ENCODE data around the gene AMER1.
"Not testable (repeated sequence)": the region's sequence is repeated elsewhere in the genome, so short reads cannot be mapped to it uniquely, and the experiment has no call there.

Gene AMER1

GRCh38 chrX:64205441-64205734 lies at the start of gene AMER1:
Gene AMER1 (minus strand): TSS chrX:64205708. CDS start chrX:64193286, 12,422 bp downstream.
- DNase-seq (ENCODE audit: low read depth), result no peak
- TF ChIP-seq, protein P1, sequence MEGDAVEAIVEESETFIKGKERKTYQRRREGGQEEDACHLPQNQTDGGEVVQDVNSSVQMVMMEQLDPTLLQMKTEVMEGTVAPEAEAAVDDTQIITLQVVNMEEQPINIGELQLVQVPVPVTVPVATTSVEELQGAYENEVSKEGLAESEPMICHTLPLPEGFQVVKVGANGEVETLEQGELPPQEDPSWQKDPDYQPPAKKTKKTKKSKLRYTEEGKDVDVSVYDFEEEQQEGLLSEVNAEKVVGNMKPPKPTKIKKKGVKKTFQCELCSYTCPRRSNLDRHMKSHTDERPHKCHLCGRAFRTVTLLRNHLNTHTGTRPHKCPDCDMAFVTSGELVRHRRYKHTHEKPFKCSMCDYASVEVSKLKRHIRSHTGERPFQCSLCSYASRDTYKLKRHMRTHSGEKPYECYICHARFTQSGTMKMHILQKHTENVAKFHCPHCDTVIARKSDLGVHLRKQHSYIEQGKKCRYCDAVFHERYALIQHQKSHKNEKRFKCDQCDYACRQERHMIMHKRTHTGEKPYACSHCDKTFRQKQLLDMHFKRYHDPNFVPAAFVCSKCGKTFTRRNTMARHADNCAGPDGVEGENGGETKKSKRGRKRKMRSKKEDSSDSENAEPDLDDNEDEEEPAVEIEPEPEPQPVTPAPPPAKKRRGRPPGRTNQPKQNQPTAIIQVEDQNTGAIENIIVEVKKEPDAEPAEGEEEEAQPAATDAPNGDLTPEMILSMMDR (conservative IDR thresholded peaks at IDR 0.05; ENCODE audit: low read length), result no peak
- peak within 1 kb of the TSS; percentile 67 for H3K4me3 ChIP-seq (ENCODE audit: low read length)

DNA sequence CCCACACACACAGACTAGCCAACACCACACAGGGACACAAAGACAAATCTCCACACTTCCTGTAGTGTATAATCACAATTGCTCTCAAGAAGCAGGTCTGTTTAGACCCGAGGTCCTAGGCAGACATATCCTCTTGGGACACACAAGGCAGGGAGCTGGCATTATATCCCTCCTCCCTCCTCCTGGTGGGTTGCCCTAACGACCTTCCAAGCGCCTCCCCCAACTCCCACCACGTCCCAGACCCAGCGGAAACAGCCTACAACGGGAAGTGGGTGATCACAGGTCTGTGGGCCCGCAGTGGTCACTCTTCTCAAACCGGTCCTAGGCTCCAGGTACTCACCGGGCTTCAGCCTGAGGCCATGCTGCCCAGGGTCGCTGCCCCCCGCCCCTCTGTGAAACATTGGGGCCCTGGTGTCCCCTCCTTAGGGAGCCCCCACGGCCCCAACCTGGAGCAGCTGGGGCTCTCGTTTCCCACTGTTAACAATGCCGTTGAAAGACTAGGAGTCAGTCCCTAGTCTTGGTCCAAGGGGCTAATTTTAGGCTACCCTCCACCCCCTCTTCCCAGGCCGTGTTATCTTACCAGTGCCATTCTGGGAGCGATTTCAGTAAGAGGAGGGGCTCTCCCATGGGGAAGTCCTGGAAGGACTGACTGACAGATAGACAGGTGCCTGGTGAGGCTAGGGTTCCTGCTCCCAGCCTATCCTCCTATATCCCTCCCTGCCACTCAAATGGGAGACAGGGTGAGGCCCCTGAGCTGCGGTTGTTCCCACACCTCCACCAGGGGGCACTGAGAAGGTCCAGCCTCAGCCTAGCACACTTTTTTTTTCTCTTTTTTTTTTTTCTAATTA lies 24.8 kb upstream of the AMER1 start, which contains the start of gene ASB12:
ASB12 (minus strand) TSS at position 485 of the 848 bp plus-strand sequence. CDS start 4,957 bp downstream, outside the sequence.
- TF ChIP-seq, protein P1 (conservative IDR thresholded peaks at IDR 0.05; ENCODE audit: low read length), result no peak
- DNase-seq (ENCODE audit: low read depth), result no peak

GRCh38 chrX:64229154-64229553 lies 23.6 kb upstream of the AMER1 start:
- H3K4me3 ChIP-seq (ENCODE audit: low read length), result no peak overlapping the region
- no peak for DNase-seq (ENCODE audit: low read depth)
- TF ChIP-seq, protein P1 (conservative IDR thresholded peaks at IDR 0.05; ENCODE audit: low read length), result no peak

More for the DNA sequence above, 24.8 kb upstream of the AMER1 start, which contains the start of gene ASB12:
- H3K4me3 ChIP-seq (ENCODE audit: low read length), result no peak within 1 kb of the TSS

DNA sequence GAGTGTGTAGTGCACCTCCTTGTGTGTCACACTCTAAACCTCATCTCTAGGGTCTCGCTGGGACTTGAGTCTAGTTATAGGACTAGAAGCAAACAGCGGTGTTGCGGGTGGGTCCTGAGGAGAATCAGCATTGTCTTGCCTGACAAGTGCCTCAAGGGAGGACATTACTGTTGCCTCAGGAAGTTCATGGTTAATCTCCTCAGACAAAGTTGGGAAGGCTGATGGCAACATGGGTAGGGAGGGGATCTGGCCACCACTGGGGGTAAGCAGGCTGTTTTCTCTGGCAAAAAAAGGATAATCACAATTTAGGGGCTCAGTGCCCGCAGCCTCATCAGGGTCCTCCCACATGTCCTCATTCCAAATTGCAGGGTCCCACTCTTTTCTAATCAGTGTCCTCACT lies 12.5 kb upstream of the AMER1 start:
- H3K4me3 ChIP-seq (ENCODE audit: low read length), result no peak overlapping the region
- TF ChIP-seq, protein P1 (conservative IDR thresholded peaks at IDR 0.05; ENCODE audit: low read length), result no peak
- DNase-seq (ENCODE audit: low read depth), result no peak

DNA sequence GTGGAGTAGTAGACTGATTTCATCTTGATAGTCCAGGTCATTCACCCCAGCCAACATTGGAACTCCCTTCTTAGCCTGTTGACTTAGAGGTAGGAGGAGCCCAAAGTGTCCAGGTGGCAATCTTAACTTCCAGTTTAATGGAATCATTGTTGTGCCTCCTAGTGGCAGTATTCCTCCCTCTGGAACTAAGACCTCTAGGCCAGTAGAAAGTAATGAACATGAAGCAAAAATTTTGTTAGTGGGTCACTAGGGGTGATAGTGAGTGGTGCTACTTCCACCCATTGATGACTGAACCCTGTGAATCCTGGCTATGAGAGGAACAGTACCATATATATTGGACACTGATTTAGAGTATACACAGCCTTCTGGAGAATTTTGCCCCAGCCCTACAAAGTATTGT lies 8.5 kb upstream of the AMER1 start:
- DNase-seq (ENCODE audit: low read depth); H3K4me3 ChIP-seq (ENCODE audit: low read length): not testable (repeated sequence)

- DNase-seq (ENCODE audit: low read depth), result peak; percentile 13
- TF ChIP-seq, protein P1 (conservative IDR thresholded peaks at IDR 0.05; ENCODE audit: low read length), result no peak
Measured at GRCh38 chrX:64206556-64207162, 1.2 kb upstream of the AMER1 start.

GRCh38 chrX:64205735-64206501 lies 410 bp upstream of the AMER1 start:
- DNase-seq (ENCODE audit: low read depth), result peak; percentile 91
- TF ChIP-seq, protein P1 (conservative IDR thresholded peaks at IDR 0.05; ENCODE audit: low read length), result peak; percentile 21
- H3K4me3 ChIP-seq (ENCODE audit: low read length), result peak overlapping the region; percentile 67

More at GRCh38 chrX:64206556-64207162, 1.2 kb upstream of the AMER1 start:
- H3K4me3 ChIP-seq (ENCODE audit: low read length), result peak overlapping the region; percentile 67
